ENCODE results near the gene ITFG2. TPM values are rescaled to one million over a fixed set of nuclear protein-coding genes. Genes with fewer than 3 reads are reported as not detected.

ITFG2 gene
- total RNA-seq, 1 donor: 19.1 TPM

GRCh38 chr12:2804393-2805142 is 7.9 kb upstream of the ITFG2 start:
- DNase-seq (ENCODE audit: low read depth): peak; percentile 79
- H3K4me3 ChIP-seq (ENCODE audit: low read depth, low read length): no peak overlapping the region
- TF ChIP-seq CTCF (IDR thresholded peaks at IDR 0.05; ENCODE audit: insufficient read depth, low read length): no peak

GRCh38 chr12:2805143-2805520 is 7.3 kb upstream of the ITFG2 start:
- H3K4me3 ChIP-seq (ENCODE audit: low read depth, low read length): no peak overlapping the region
- peak; percentile 91 for DNase-seq (ENCODE audit: low read depth)
- no peak for TF ChIP-seq CTCF (IDR thresholded peaks at IDR 0.05; ENCODE audit: insufficient read depth, low read length)

- no peak for TF ChIP-seq CTCF (IDR thresholded peaks at IDR 0.05; ENCODE audit: insufficient read depth, low read length)
- no peak for DNase-seq (ENCODE audit: low read depth)
Measured at GRCh38 chr12:2806700-2807099, 5.8 kb upstream of the ITFG2 start.

GRCh38 chr12:2811801-2812200 is 667 bp upstream of the ITFG2 start:
- no peak for TF ChIP-seq CTCF (IDR thresholded peaks at IDR 0.05; ENCODE audit: insufficient read depth, low read length)
- peak overlapping the region; percentile 96 for H3K4me3 ChIP-seq (ENCODE audit: low read depth, low read length)
- no peak for DNase-seq (ENCODE audit: low read depth)

More at GRCh38 chr12:2806700-2807099, 5.8 kb upstream of the ITFG2 start:
- H3K4me3 ChIP-seq (ENCODE audit: low read depth, low read length): no peak overlapping the region

GRCh38 chr12:2813214-2814185 is 1.0 kb downstream of the ITFG2 start:
- peak overlapping the region; percentile 96 for H3K4me3 ChIP-seq (ENCODE audit: low read depth, low read length)
- peak; percentile 76 for DNase-seq (ENCODE audit: low read depth)
- TF ChIP-seq CTCF (IDR thresholded peaks at IDR 0.05; ENCODE audit: insufficient read depth, low read length): peak; percentile 85

GRCh38 chr12:2819810-2820209 is 7.3 kb downstream of the ITFG2 start:
- H3K4me3 ChIP-seq (ENCODE audit: low read depth, low read length): no peak overlapping the region
- DNase-seq (ENCODE audit: low read depth): no peak
- TF ChIP-seq CTCF (IDR thresholded peaks at IDR 0.05; ENCODE audit: insufficient read depth, low read length): no peak
